K562 (cell line): Measurements from ENCODE around the gene SLC39A13. TPM values are rescaled to one million over a fixed set of nuclear protein-coding genes. Genes with fewer than 3 reads are reported as not detected.

Experiments used
- ATAC-seq: fragments of 200-7000 bp; cut with Tn5 transposase; 3 replicates; pipeline ENCODE4 v1.9.1; 2020; ENCODE audit warnings: moderate library complexity
- BruUV-seq: library from RNA; stranded (reverse); fragments of 400-500 nt; replicated peaks from 2 replicates; lab custom pipeline; 2021; lab: Mats Ljungman, UMichigan
- CTCF ChIA-PET: fragments of 300-600 bp; formaldehyde crosslinking; extraction: SDS; loops from one replicate; lab custom pipeline; 2021; ENCODE audit warnings: low intra/inter-chr PET ratio; lab: Yijun Ruan, JAX
- POLR2A ChIA-PET: fragments of 300-600, 350-650 bp; sonication (Branson Sonifier 250); formaldehyde crosslinking; extraction: SDS; loops from one replicate; lab custom pipeline; 2021; ENCODE audit warnings: antibody characterized with exemption, inconsistent platforms; lab: Yijun Ruan, JAX
- DNase-seq, 4 experiments: peaks; one replicate each; pipeline versions ENCODE4 v3.0.0 to v3.0.0-alpha.2; 2011 to 2018; ENCODE audit warnings: low spot score in 3 of 4, mixed read lengths in 3 of 4; ENCODE audit errors: extremely low read depth in 1 of 4
- FAIRE-seq: peaks from 2 replicates; lab custom pipeline; 2011; peaks lifted over from hg19 to GRCh38; lab: Jason Lieb, UNC
- H2AFZ ChIP-seq: 2 replicates; pipeline ENCODE4 v1.6.0; 2011; ENCODE audit warnings: low read depth, low read length, control low read depth, inconsistent platforms
- H3K27ac ChIP-seq: fragments of 200-600 bp; 3 replicates; pipeline ENCODE4 v1.8.0; 2011; ENCODE audit warnings: low read depth, mild to moderate bottlenecking, control low read depth, inconsistent platforms, low read length, moderate library complexity, mixed read lengths; ENCODE audit errors: extremely low read depth
- H3K27me3 ChIP-seq, 2 experiments: fragments of 300-600 bp in 1 of 2; 2 replicates in 1 of 2; 3 replicates in 1 of 2; pipeline versions ENCODE4 v1.6.0 to v1.8.0; 2011; ENCODE audit warnings: inconsistent platforms in 2 of 2, low read length in 2 of 2, mild to moderate bottlenecking in 1 of 2, mixed read lengths in 1 of 2, moderate library complexity in 1 of 2; ENCODE audit not compliant: control insufficient read depth in 2 of 2, insufficient read depth in 2 of 2
- H3K36me3 ChIP-seq: fragments of 300-600 bp; 3 replicates; pipeline ENCODE4 v1.8.0; 2011; ENCODE audit warnings: mild to moderate bottlenecking, low read length, inconsistent platforms; ENCODE audit not compliant: control insufficient read depth, insufficient read depth
- H3K4me1 ChIP-seq, 2 experiments: fragments of 200-600 bp in 1 of 2; replicated peaks in 1 of 2; 2 replicates in 1 of 2; 3 replicates in 1 of 2; pipeline versions ENCODE4 v1.5.1 to v1.8.0; 2011; ENCODE audit warnings: inconsistent platforms in 2 of 2, low read length in 2 of 2, mild to moderate bottlenecking in 1 of 2, mixed read lengths in 1 of 2, moderate library complexity in 1 of 2; ENCODE audit not compliant: control insufficient read depth in 2 of 2, insufficient read depth in 2 of 2
- H3K4me2 ChIP-seq: 2 replicates; pipeline ENCODE4 v1.6.1; 2011; ENCODE audit warnings: low read length, control low read depth, inconsistent platforms, mixed read lengths; ENCODE audit not compliant: insufficient read depth
- H3K4me3 ChIP-seq: fragments of 200-600 bp; sonication (generic), shearing (Covaris generic); 2 replicates; pipeline ENCODE4 v1.5.1; 2016; ENCODE audit warnings: control low read depth, inconsistent platforms
- H3K79me2 ChIP-seq: fragments of 200-600 bp; 3 replicates; pipeline ENCODE4 v1.8.0; 2011; ENCODE audit warnings: low read length, inconsistent platforms; ENCODE audit not compliant: control insufficient read depth, insufficient read depth
- H3K9ac ChIP-seq, 2 experiments: 2 replicates each; pipeline versions ENCODE4 v1.6.0 to v1.6.1; 2011; ENCODE audit warnings: low read depth in 2 of 2, low read length in 2 of 2, control low read depth in 1 of 2, inconsistent platforms in 1 of 2, mild to moderate bottlenecking in 1 of 2, mixed read lengths in 1 of 2; ENCODE audit not compliant: insufficient read depth in 1 of 2
- H3K9me1 ChIP-seq: one replicate; pipeline ENCODE4 v1.6.0; 2011; ENCODE audit warnings: inconsistent platforms, mild to moderate bottlenecking, low read length, moderate library complexity; ENCODE audit not compliant: control insufficient read depth, insufficient read depth
- H3K9me3 ChIP-seq: replicated peaks from 2 replicates; pipeline ENCODE4 v1.5.1; 2011; ENCODE audit warnings: low read depth, low read length, inconsistent platforms; ENCODE audit not compliant: control insufficient read depth, insufficient read depth
- H4K20me1 ChIP-seq: replicated peaks from 2 replicates; pipeline ENCODE4 v1.6.1; 2011; ENCODE audit warnings: low read length, inconsistent platforms, mixed read lengths; ENCODE audit not compliant: control insufficient read depth, insufficient read depth
- HNRNPK ChIP-seq: fragments of 200-400 bp; formaldehyde crosslinking; IDR thresholded peaks from one replicate; pipeline ENCODE4 v1.6.1; 2018; ENCODE audit warnings: mild to moderate bottlenecking, low read depth, low read length; ENCODE audit not compliant: poor library complexity, severe bottlenecking
- HNRNPL ChIP-seq: fragments of 200-400 bp; formaldehyde crosslinking; IDR thresholded peaks from 2 replicates; pipeline ENCODE4 v1.6.1; 2017; ENCODE audit warnings: low read depth, mild to moderate bottlenecking, low read length
- MEIS2 ChIP-seq: fragments of 450-650 bp; IDR thresholded peaks from 2 replicates; pipeline ENCODE4 v1.6.1; 2014; ENCODE audit warnings: mild to moderate bottlenecking; ENCODE audit not compliant: partially characterized antibody
- RNF219 ChIP-seq: fragments of 250-450 bp; sonication (Bioruptor Pico); IDR thresholded peaks from 2 replicates; pipeline ENCODE4 v1.5.0; 2022; ENCODE audit warnings: mild to moderate bottlenecking
- USF1 ChIP-seq: sonication (generic); formaldehyde crosslinking; IDR thresholded peaks from 2 replicates; pipeline ENCODE4 v1.9.0; 2022; ENCODE audit warnings: mild to moderate bottlenecking, missing genetic modification reagents
- ZNF318 ChIP-seq, 2 experiments: fragments of 450-650 bp; IDR thresholded peaks; 2 replicates each; pipeline ENCODE4 v1.6.1; 2016; ENCODE audit warnings: mild to moderate bottlenecking in 2 of 2, borderline replicate concordance in 1 of 2, low read depth in 1 of 2, moderate library complexity in 1 of 2
- ZNF583 ChIP-seq: fragments of 250-450 bp; sonication (Bioruptor Pico); IDR thresholded peaks from 2 replicates; pipeline ENCODE4 v1.4.0; 2020
- WGBS: fragments of 100-300 bp; shearing (Covaris generic); methylation state at CpG from one replicate; pipeline ENCODE4 v1.1.6; 2016; ENCODE audit warnings: low coverage, mixed read lengths; ENCODE audit not compliant: insufficient coverage; ENCODE audit errors: missing lambda C conversion rate; 5-methylcytosine and 5-hydroxymethylcytosine counted together
- in situ Hi-C: fragments of 300-500 bp; cut with MboI; formaldehyde crosslinking; loops from 4 replicates; pipeline ENCODE4 v1.15.0; 2018; ENCODE audit warnings: inconsistent platforms, mixed read lengths
- intact Hi-C: fragments of 100-400 bp; cut with micrococcal nuclease; formaldehyde crosslinking; loops from 2 replicates; pipeline ENCODE4 v1.14.2; 2022
- polyA plus RNA-seq, 8 experiments: library from polyadenylated mRNA; depleted of rRNA in 4 of 8; stranded (reverse) in 5 of 8; unstranded in 3 of 8; fragments of >200 nt; fragmentation: Nextera tagmentation in 2 of 8; fragmentation: Illumina TruSeq in 1 of 8; extraction: Ambion mirVana in 2 of 8; extraction: Trizol in 1 of 8; gene quantifications; 2 replicates each; pipeline versions ENCODE4 v1.2.1 to v1.2.3, GENCODE V29; 2011 to 2014; ENCODE audit warnings: inconsistent platforms in 1 of 8, missing spikeins in 1 of 8
- total RNA-seq, 7 experiments: library from RNA; depleted of rRNA in 6 of 7; stranded (reverse); fragments of >200 nt in 6 of 7; fragmentation: Illumina TruSeq in 2 of 7; extraction: Trizol in 2 of 7; gene quantifications; 2 replicates each; pipeline versions ENCODE4 v1.2.1 to v1.2.3, GENCODE V29; 2011 to 2021; ENCODE audit warnings: low replicate concordance in 1 of 7

Gene SLC39A13
- total and polyA plus RNA-seq, 9 of the 15 experiments (the other 6 are each of a cell fraction or from before 2014, with no cell fraction given), result 0.17 to 15.9 (median 3.2) TPM

- WGBS, result 51% methylated on average over 29 of the region's 32 CpGs
- H3K4me3 ChIP-seq, result no peak within 1 kb of the TSS
- FAIRE-seq (no peak), DNase-seq (no peak), ATAC-seq (no peak)
- no peaks in the 10 kb centered on the region for H3K9me1 ChIP-seq
- H3K9me3 ChIP-seq, result no peaks in the 10 kb centered on the region
- in situ Hi-C loops, result no loop called here
- CTCF ChIA-PET, result no interaction called here
- POLR2A ChIA-PET, result interaction anchor here (0.5 to 1.3 kb wide), 5 partner anchors 12 to 187 kb away, joined by 3 to 4 read pairs (median 3); no protein-coding TSS in a partner anchor
- no peaks in the 10 kb centered on the region; the same call in 2 of the 3 replicates for H3K36me3 ChIP-seq
- intact Hi-C loops, result no loop called here
- peak within 1 kb of the TSS in 1 of 2 experiments; percentile 48; a peak in 1 of 4 replicates for H3K9ac ChIP-seq
- no peak within 1 kb of the TSS for H3K27ac ChIP-seq
- no peak within 1 kb of the TSS for H2AFZ ChIP-seq
- no peak within 1 kb of the TSS for H3K4me2 ChIP-seq
- H3K27me3 ChIP-seq, result no peaks in the 10 kb centered on the region
- H3K4me1 ChIP-seq, result peaks cover 0 to 19% of the 10 kb centered on the region in 2 experiments; a peak in 2 of 5 replicates
- BruUV-seq, result no TSS peak
- no peaks in the 10 kb centered on the region for H4K20me1 ChIP-seq
- no peaks in the 10 kb centered on the region for H3K79me2 ChIP-seq
- TF ChIP-seq USF1 (CRISPR knock-in tag) (peak; percentile 48), HNRNPL (no peak), HNRNPK (no peak), RNF219 (no peak), MEIS2 (no peak), ZNF318 (IDR thresholded peaks at IDR 0.05; ENCODE audit: borderline replicate concordance in 1 of 2, low read depth in 1 of 2) (no peak), ZNF583 (no peak)
Measured at GRCh38 chr11:47448566-47449427, 40.4 kb downstream of the SLC39A13 start, which contains the start of gene RAPSN. Gene RAPSN, minus strand, starts transcription at chr11:47449136. Its CDS starts 172 bp downstream, at chr11:47448964.
